ENCODE data around the gene TRIM34. TPM values are rescaled to one million over a fixed set of nuclear protein-coding genes. Genes with fewer than 3 reads are reported as not detected.
"Not testable (repeated sequence)": the region's sequence is repeated elsewhere in the genome, so short reads cannot be mapped to it uniquely, and the experiment has no call there.

TRIM34 gene
- polyA plus RNA-seq, 4 donors: 4.1 to 11.0 (median 7.5) TPM

- Histone ChIP-seq H3K4me1 (ENCODE audit: control insufficient read depth in 3 of 3, insufficient read depth in 2 of 3, low read depth in 1 of 3, low read length in 2 of 3) (no peaks in the 10 kb centered on the region), H3K4me3 (ENCODE audit: low read depth in 1 of 3, low read length in 3 of 3) (no peak overlapping the region), H3K27me3 (ENCODE audit: control insufficient read depth in 3 of 3, insufficient read depth in 3 of 3, low read length in 3 of 3) (no peaks in the 10 kb centered on the region), H3K27ac (ENCODE audit: low read depth in 1 of 3, low read length in 2 of 3) (no peak overlapping the region), H3K36me3 (ENCODE audit: control insufficient read depth in 3 of 3, insufficient read depth in 2 of 3, low read depth in 1 of 3, low read length in 3 of 3) (peaks cover 0 to 16% (median 8%) of the 10 kb centered on the region in 3 donors), H3K9me3 (ENCODE audit: control insufficient read depth in 2 of 2, insufficient read depth in 1 of 2, low read depth in 1 of 2, low read length in 1 of 2) (no peaks in the 10 kb centered on the region)
- DNase-seq: no peak
- no peak for FAIRE-seq
- 92 to 96% (median 94%) methylated on average over 2 of the region's 2 CpGs for WGBS, 3 donors
Observed at GRCh38 chr11:5663511-5663910, 38.7 kb downstream of the TRIM34 start.

DNA sequence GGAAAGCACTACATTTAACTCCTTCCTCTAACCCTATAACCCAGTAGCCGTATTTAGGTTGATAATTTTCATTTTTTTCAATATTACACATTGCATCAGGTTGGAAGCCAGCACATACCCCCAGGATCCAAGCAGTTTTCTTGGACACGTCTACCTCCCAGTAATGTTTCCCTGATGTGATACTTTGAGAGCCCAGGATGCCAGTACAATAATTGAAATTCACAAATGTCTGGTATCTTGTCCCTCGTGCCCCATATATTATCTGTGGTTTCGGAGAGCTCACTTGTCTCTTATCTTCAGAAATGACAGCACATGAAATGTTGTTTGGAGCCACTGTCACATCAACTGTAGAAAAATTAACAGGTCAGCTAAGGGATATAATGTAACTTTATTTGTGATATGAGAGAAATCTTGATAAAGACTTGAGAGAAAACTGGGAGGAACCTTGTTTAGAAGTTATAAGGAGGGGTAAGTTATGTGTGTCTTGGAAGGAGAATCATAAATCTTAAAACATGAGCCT lies 40.3 kb downstream of the TRIM34 start:
- no peaks in the 10 kb centered on the region for H3K27me3 ChIP-seq (ENCODE audit: control insufficient read depth in 3 of 3, insufficient read depth in 3 of 3, low read length in 3 of 3)
- 95 to 96% (median 96%) methylated on average over 4 of the region's 4 CpGs for WGBS, 3 donors
- H3K4me3 ChIP-seq (ENCODE audit: low read depth in 1 of 3, low read length in 3 of 3): no peak overlapping the region
- H3K36me3 ChIP-seq (ENCODE audit: control insufficient read depth in 3 of 3, insufficient read depth in 2 of 3, low read depth in 1 of 3, low read length in 3 of 3): peaks cover 0 to 19% (median 17%) of the 10 kb centered on the region in 3 donors
- H3K9me3 ChIP-seq (ENCODE audit: control insufficient read depth in 2 of 2, insufficient read depth in 1 of 2, low read depth in 1 of 2, low read length in 1 of 2): no peaks in the 10 kb centered on the region
- H3K27ac ChIP-seq (ENCODE audit: low read depth in 1 of 3, low read length in 2 of 3): no peak overlapping the region
- no peak for FAIRE-seq
- DNase-seq: no peak
- H3K4me1 ChIP-seq (ENCODE audit: control insufficient read depth in 3 of 3, insufficient read depth in 2 of 3, low read depth in 1 of 3, low read length in 2 of 3): no peaks in the 10 kb centered on the region

DNA sequence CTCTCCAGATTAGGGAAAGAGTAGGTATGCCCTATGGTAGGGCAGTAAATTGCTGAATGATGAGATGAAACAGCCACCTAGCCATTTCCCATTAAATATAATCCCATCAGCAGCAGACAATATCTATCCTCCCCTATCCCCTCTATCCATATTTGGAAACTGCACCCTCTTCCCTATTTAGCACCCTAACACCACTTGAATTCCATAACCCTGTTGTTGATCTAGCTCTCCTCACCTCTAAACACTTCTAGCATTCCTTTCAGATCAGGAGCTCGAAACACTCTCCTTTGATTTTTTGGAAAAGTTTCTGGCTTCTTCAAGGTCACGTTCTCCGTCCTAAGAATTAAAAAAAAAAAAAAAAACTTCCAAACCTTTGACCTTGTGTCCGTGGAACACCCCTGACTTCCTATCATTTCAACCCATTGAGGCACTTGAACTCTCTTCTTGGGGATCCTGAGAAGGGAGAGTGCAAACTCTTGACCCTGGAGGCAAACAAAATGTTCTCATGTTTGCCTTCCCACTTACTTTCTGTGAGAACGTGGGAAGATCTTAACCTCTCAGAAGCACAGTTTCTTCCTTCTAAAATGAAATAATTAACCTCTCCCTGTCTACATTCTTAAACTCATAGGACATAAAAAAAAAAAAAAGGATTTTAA lies 41.1 kb downstream of the TRIM34 start:
- Histone ChIP-seq H3K9me3 (ENCODE audit: control insufficient read depth in 2 of 2, insufficient read depth in 1 of 2, low read depth in 1 of 2, low read length in 1 of 2) (no peaks in the 10 kb centered on the region), H3K36me3 (ENCODE audit: control insufficient read depth in 3 of 3, insufficient read depth in 2 of 3, low read depth in 1 of 3, low read length in 3 of 3) (peaks cover 2 to 21% (median 18%) of the 10 kb centered on the region in 3 donors), H3K4me1 (ENCODE audit: control insufficient read depth in 3 of 3, insufficient read depth in 2 of 3, low read depth in 1 of 3, low read length in 2 of 3) (no peaks in the 10 kb centered on the region), H3K27me3 (ENCODE audit: control insufficient read depth in 3 of 3, insufficient read depth in 3 of 3, low read length in 3 of 3) (no peaks in the 10 kb centered on the region), H3K27ac (ENCODE audit: low read depth in 1 of 3, low read length in 2 of 3) (no peak overlapping the region), H3K4me3 (ENCODE audit: low read depth in 1 of 3, low read length in 3 of 3) (no peak overlapping the region)
- DNase-seq: no peak
- WGBS, 3 donors: 78 to 83% (median 81%) methylated on average over 5 of the region's 5 CpGs
- FAIRE-seq: no peak

DNA sequence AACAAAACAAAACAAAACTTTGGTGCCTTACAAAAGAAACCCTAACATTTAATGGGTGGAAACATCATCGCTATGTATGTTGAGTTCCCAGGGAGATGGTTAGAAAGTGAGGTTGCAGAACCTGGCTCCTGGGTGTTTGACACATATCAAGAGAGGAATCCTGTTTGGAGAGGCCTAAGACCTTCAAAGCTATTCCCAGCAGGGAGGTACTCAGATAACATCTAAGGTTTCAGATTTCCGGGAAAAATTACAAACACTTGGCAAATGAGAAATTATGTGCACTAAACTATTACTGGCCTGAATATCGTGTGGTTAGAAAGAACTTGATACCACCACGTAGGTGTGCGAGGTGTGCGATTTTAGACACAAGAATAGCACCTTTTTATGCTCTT lies 41.6 kb downstream of the TRIM34 start:
- no peak overlapping the region for H3K4me3 ChIP-seq (ENCODE audit: low read depth in 1 of 3, low read length in 3 of 3)
- no peak for FAIRE-seq
- H3K9me3 ChIP-seq (ENCODE audit: control insufficient read depth in 2 of 2, insufficient read depth in 1 of 2, low read depth in 1 of 2, low read length in 1 of 2): no peaks in the 10 kb centered on the region
- H3K27me3 ChIP-seq (ENCODE audit: control insufficient read depth in 3 of 3, insufficient read depth in 3 of 3, low read length in 3 of 3): no peaks in the 10 kb centered on the region
- no peak for DNase-seq
- H3K36me3 ChIP-seq (ENCODE audit: control insufficient read depth in 3 of 3, insufficient read depth in 2 of 3, low read depth in 1 of 3, low read length in 3 of 3): peaks cover 4 to 22% (median 19%) of the 10 kb centered on the region in 3 donors
- H3K27ac ChIP-seq (ENCODE audit: low read depth in 1 of 3, low read length in 2 of 3): no peak overlapping the region
- no peaks in the 10 kb centered on the region for H3K4me1 ChIP-seq (ENCODE audit: control insufficient read depth in 3 of 3, insufficient read depth in 2 of 3, low read depth in 1 of 3, low read length in 2 of 3)
- 89 to 93% (median 90%) methylated on average over 6 of the region's 6 CpGs for WGBS, 3 donors

- H3K4me3 ChIP-seq (ENCODE audit: low read depth in 1 of 3, low read length in 3 of 3): no peak overlapping the region
- DNase-seq: no peak
- H3K4me1 ChIP-seq (ENCODE audit: control insufficient read depth in 3 of 3, insufficient read depth in 2 of 3, low read depth in 1 of 3, low read length in 2 of 3): no peaks in the 10 kb centered on the region
- H3K27ac ChIP-seq (ENCODE audit: low read depth in 1 of 3, low read length in 2 of 3): no peak overlapping the region
- H3K27me3 ChIP-seq (ENCODE audit: control insufficient read depth in 3 of 3, insufficient read depth in 3 of 3, low read length in 3 of 3): no peaks in the 10 kb centered on the region
- H3K36me3 ChIP-seq (ENCODE audit: control insufficient read depth in 3 of 3, insufficient read depth in 2 of 3, low read depth in 1 of 3, low read length in 3 of 3): peaks cover 7 to 18% (median 8%) of the 10 kb centered on the region in 3 donors
- FAIRE-seq: no peak
- peaks cover 0 to 3% of the 10 kb centered on the region in 2 donors for H3K9me3 ChIP-seq (ENCODE audit: control insufficient read depth in 2 of 2, insufficient read depth in 1 of 2, low read depth in 1 of 2, low read length in 1 of 2)
Observed at GRCh38 chr11:5671831-5672230, 47.0 kb downstream of the TRIM34 start.

DNA sequence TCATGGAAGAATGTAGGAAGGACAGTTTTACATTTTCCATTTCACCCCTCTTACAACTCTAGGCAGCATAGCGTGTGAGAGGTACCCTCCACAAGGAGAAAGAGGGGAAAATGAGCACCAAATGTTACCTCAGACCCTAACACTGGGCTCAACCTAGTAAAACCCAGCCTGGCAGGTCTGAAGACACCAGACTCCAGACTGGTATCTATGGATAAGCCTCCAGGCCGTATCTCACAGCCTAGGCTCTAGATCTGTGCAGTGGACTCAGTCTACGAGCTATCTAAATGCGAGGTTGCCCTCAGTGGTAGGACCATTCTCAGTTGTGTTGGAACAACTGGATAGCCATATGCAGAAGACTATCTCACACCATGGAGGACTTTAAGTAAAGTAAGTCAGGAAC lies 49.6 kb downstream of the TRIM34 start:
- Histone ChIP-seq H3K4me3 (ENCODE audit: low read depth in 1 of 3, low read length in 3 of 3) (no peak overlapping the region), H3K4me1 (ENCODE audit: control insufficient read depth in 3 of 3, insufficient read depth in 2 of 3, low read depth in 1 of 3, low read length in 2 of 3) (no peaks in the 10 kb centered on the region), H3K27me3 (ENCODE audit: control insufficient read depth in 3 of 3, insufficient read depth in 3 of 3, low read length in 3 of 3) (no peaks in the 10 kb centered on the region), H3K36me3 (ENCODE audit: control insufficient read depth in 3 of 3, insufficient read depth in 2 of 3, low read depth in 1 of 3, low read length in 3 of 3) (peaks cover 14 to 19% (median 17%) of the 10 kb centered on the region in 3 donors), H3K27ac (ENCODE audit: low read depth in 1 of 3, low read length in 2 of 3) (no peak overlapping the region), H3K9me3 (ENCODE audit: control insufficient read depth in 2 of 2, insufficient read depth in 1 of 2, low read depth in 1 of 2, low read length in 1 of 2) (peaks cover 0 to 6% of the 10 kb centered on the region in 2 donors)
- DNase-seq: no peak
- no peak for FAIRE-seq
- WGBS, 3 donors: 92 to 98% (median 97%) methylated on average over 4 of the region's 4 CpGs

DNA sequence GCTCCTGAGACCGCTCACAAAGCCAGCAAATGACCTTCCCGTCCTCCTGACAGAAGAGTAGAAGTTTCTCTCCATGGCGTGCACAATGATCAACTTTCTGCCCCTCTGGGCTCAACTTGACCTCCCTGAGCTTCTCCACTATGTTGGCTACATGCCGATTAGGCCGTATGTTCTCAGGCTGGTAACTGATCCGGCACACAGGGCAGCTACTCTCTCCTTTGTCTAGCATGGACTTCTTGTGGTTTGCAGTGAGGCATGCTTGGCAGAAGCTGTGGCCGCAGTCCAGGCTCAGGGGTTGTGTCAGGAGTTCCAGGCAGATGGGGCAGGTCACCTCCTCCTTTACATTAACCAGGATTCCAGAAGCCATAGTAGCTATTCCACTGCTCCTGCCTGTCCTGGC lies 55.0 kb downstream of the TRIM34 start:
- DNase-seq (no peak), FAIRE-seq (no peak)
- Histone ChIP-seq H3K36me3 (ENCODE audit: control insufficient read depth in 3 of 3, insufficient read depth in 2 of 3, low read depth in 1 of 3, low read length in 3 of 3) (peaks cover 6 to 19% (median 14%) of the 10 kb centered on the region in 3 donors), H3K4me3 (ENCODE audit: low read depth in 1 of 3, low read length in 3 of 3) (no peak overlapping the region), H3K27ac (ENCODE audit: low read depth in 1 of 3, low read length in 2 of 3) (no peak overlapping the region), H3K4me1 (ENCODE audit: control insufficient read depth in 3 of 3, insufficient read depth in 2 of 3, low read depth in 1 of 3, low read length in 2 of 3) (no peaks in the 10 kb centered on the region), H3K9me3 (ENCODE audit: control insufficient read depth in 2 of 2, insufficient read depth in 1 of 2, low read depth in 1 of 2, low read length in 1 of 2) (peaks cover 0 to 6% of the 10 kb centered on the region in 2 donors), H3K27me3 (ENCODE audit: control insufficient read depth in 3 of 3, insufficient read depth in 3 of 3, low read length in 3 of 3) (no peaks in the 10 kb centered on the region)
- 96 to 98% (median 96%) methylated on average over 7 of the region's 7 CpGs for WGBS, 3 donors

GRCh38 chr11:5682890-5683441 lies 58.2 kb downstream of the TRIM34 start:
- DNase-seq; H3K4me3 ChIP-seq (ENCODE audit: low read depth in 1 of 3, low read length in 3 of 3); H3K9me3 ChIP-seq (ENCODE audit: control insufficient read depth in 2 of 2, insufficient read depth in 1 of 2, low read depth in 1 of 2, low read length in 1 of 2); H3K27ac ChIP-seq (ENCODE audit: low read depth in 1 of 3, low read length in 2 of 3); FAIRE-seq; H3K4me1 ChIP-seq (ENCODE audit: control insufficient read depth in 3 of 3, insufficient read depth in 2 of 3, low read depth in 1 of 3, low read length in 2 of 3); H3K27me3 ChIP-seq (ENCODE audit: control insufficient read depth in 3 of 3, insufficient read depth in 3 of 3, low read length in 3 of 3): not testable (repeated sequence)
- WGBS, 3 donors: 78 to 97% (median 87%) methylated on average over 19 to 33 of the region's 33 CpGs
- peaks cover 5 to 14% (median 13%) of the 10 kb centered on the region in 3 donors for H3K36me3 ChIP-seq (ENCODE audit: control insufficient read depth in 3 of 3, insufficient read depth in 2 of 3, low read depth in 1 of 3, low read length in 3 of 3)

Data from small intestine (tissue), 7 donors.